Measurements from ENCODE around the gene MAML3.

The MAML3 gene

DNA sequence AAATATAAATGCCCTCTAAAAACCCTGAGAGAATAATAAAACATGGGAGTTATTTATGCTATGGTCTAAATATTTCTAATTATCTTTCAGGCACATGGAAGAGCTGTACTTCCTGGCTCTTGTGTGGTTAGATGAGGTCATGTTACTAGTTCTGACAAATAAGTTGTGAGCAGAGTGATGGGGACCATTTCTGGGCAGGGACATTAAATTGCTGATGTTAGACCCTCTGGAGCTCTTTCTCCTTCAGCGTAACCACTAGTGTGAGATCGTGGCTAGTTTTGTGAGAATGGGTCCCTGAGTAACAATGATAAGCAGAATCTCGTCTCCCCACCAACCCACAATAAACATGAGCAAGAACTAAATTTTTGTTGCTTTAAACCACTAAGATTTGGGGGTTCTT is 108.0 kb downstream of the MAML3 start:
- TF ChIP-seq YY1 (IDR thresholded peaks at IDR 0.05; ENCODE audit: low read depth) (no peak), EGR1 (IDR thresholded peaks at IDR 0.05) (no peak), EP300 (IDR thresholded peaks at IDR 0.05; ENCODE audit: borderline replicate concordance) (no peak), RAD21 (IDR thresholded peaks at IDR 0.05; ENCODE audit: low read depth) (no peak), FOXM1 (IDR thresholded peaks at IDR 0.05; ENCODE audit: borderline replicate concordance, low read depth) (no peak), NFIC (IDR thresholded peaks at IDR 0.05) (no peak), ZBTB7A (IDR thresholded peaks at IDR 0.05; ENCODE audit: low read depth) (no peak), TEAD4 (IDR thresholded peaks at IDR 0.05) (no peak)
- TF ChIP-seq, protein P1, sequence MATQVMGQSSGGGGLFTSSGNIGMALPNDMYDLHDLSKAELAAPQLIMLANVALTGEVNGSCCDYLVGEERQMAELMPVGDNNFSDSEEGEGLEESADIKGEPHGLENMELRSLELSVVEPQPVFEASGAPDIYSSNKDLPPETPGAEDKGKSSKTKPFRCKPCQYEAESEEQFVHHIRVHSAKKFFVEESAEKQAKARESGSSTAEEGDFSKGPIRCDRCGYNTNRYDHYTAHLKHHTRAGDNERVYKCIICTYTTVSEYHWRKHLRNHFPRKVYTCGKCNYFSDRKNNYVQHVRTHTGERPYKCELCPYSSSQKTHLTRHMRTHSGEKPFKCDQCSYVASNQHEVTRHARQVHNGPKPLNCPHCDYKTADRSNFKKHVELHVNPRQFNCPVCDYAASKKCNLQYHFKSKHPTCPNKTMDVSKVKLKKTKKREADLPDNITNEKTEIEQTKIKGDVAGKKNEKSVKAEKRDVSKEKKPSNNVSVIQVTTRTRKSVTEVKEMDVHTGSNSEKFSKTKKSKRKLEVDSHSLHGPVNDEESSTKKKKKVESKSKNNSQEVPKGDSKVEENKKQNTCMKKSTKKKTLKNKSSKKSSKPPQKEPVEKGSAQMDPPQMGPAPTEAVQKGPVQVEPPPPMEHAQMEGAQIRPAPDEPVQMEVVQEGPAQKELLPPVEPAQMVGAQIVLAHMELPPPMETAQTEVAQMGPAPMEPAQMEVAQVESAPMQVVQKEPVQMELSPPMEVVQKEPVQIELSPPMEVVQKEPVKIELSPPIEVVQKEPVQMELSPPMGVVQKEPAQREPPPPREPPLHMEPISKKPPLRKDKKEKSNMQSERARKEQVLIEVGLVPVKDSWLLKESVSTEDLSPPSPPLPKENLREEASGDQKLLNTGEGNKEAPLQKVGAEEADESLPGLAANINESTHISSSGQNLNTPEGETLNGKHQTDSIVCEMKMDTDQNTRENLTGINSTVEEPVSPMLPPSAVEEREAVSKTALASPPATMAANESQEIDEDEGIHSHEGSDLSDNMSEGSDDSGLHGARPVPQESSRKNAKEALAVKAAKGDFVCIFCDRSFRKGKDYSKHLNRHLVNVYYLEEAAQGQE (IDR thresholded peaks at IDR 0.05; ENCODE audit: low read depth), result no peak
- TF ChIP-seq, protein P2, sequence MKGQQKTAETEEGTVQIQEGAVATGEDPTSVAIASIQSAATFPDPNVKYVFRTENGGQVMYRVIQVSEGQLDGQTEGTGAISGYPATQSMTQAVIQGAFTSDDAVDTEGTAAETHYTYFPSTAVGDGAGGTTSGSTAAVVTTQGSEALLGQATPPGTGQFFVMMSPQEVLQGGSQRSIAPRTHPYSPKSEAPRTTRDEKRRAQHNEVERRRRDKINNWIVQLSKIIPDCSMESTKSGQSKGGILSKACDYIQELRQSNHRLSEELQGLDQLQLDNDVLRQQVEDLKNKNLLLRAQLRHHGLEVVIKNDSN (IDR thresholded peaks at IDR 0.05), result no peak

DNA sequence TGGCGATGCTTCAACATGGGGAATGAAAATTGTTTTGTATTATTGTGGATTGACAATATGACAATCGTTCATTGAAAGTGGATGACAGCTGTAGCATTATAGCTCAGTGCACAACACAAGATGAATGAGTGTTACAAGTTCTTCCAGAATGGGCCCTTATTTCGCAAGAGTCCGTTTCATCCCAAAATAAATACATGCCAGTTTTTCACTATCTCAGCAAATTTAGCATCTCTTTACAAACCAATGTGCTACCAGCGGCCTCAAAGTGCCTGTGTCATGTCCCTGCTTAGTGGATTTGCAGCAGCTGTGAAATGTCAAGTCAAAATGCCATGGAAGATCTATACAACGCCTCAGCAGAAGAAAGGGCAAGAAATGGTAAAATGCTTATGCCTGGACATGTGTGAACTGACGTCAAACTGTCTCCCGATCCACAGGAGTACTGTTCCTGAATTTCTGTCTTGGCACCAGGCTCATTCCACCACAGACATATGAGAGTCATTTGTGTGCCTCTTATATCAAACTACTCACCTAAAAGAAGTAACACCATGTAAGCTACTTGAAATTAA is 109.6 kb downstream of the MAML3 start:
- TF ChIP-seq CEBPB (IDR thresholded peaks at IDR 0.05) (peak; percentile 13; the same call in 1 of the 2 replicates), TAF1 (IDR thresholded peaks at IDR 0.05; ENCODE audit: low read depth) (no peak)

DNA sequence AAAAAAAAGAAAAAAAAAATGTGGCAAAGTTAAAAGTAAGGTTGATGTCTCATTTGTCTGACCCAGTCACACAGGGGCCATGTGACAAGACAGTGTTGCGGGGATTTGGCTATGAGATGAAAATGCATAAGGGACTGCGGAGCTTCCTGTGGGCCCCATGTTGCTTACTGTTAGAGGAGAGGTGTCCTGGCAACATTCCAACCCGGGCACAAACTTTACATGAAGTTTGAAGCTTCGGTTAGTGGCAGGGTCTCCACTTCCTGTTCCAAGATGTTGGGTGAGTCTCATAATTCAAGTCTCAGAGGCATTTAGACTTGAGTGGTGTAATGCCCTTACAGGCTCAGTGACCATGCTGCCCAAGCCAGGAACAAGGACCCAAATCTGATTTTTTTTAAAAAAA is 111.3 kb downstream of the MAML3 start:
- TF ChIP-seq NFIC (IDR thresholded peaks at IDR 0.05), result no peak
- TF ChIP-seq EGR1 (IDR thresholded peaks at IDR 0.05), result no peak
- no peak for TF ChIP-seq TEAD4 (IDR thresholded peaks at IDR 0.05)
- TF ChIP-seq RAD21 (IDR thresholded peaks at IDR 0.05; ENCODE audit: low read depth), result no peak
- no peak for TF ChIP-seq ZBTB7A (IDR thresholded peaks at IDR 0.05; ENCODE audit: low read depth)
- TF ChIP-seq, protein P2 (IDR thresholded peaks at IDR 0.05), result no peak
- no peak for TF ChIP-seq CEBPB (IDR thresholded peaks at IDR 0.05)
- TF ChIP-seq, protein P3, sequence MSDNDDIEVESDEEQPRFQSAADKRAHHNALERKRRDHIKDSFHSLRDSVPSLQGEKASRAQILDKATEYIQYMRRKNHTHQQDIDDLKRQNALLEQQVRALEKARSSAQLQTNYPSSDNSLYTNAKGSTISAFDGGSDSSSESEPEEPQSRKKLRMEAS (IDR thresholded peaks at IDR 0.05), result no peak
- TF ChIP-seq TCF12 (IDR thresholded peaks at IDR 0.05; ENCODE audit: low read depth), result no peak
- no peak for TF ChIP-seq EP300 (IDR thresholded peaks at IDR 0.05; ENCODE audit: borderline replicate concordance)
- TF ChIP-seq, protein P1 (IDR thresholded peaks at IDR 0.05; ENCODE audit: low read depth), result no peak
- TF ChIP-seq FOXM1 (IDR thresholded peaks at IDR 0.05; ENCODE audit: borderline replicate concordance, low read depth), result no peak
- no peak for TF ChIP-seq CREB1 (IDR thresholded peaks at IDR 0.05; ENCODE audit: low read depth)
- no peak for TF ChIP-seq YY1 (IDR thresholded peaks at IDR 0.05; ENCODE audit: low read depth)
- no peak for TF ChIP-seq TAF1 (IDR thresholded peaks at IDR 0.05; ENCODE audit: low read depth)

DNA sequence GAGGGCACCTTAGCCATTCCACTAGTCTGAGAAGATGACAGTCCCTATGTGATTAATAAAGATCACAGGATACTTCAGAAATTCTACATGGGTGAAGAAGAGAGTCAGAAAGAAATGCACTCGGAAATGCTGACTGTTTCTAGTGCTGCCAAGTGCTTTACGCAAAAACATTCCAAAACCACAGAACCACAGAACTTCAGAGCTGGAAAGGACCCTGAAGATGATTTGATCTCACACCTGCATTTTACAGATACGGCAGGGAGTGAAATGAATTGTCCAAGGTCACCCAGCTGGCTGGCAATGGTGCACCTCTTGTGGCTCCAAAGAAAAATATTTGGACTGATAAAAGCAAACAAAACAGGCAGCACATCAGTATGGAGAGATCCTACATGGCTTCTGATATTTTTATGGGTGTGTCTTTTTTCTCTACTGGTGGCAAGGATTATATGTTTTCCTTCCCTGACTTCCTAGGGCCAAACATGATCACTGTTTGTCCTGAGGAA is 115.9 kb downstream of the MAML3 start:
- no peak for TF ChIP-seq TCF12 (IDR thresholded peaks at IDR 0.05; ENCODE audit: low read depth)
- TF ChIP-seq, protein P2 (IDR thresholded peaks at IDR 0.05), result no peak
- TF ChIP-seq, protein P1 (IDR thresholded peaks at IDR 0.05; ENCODE audit: low read depth), result no peak
- no peak for TF ChIP-seq NFIC (IDR thresholded peaks at IDR 0.05)
- TF ChIP-seq EP300 (IDR thresholded peaks at IDR 0.05; ENCODE audit: borderline replicate concordance), result no peak
- TF ChIP-seq TEAD4 (IDR thresholded peaks at IDR 0.05), result no peak
- no peak for TF ChIP-seq TAF1 (IDR thresholded peaks at IDR 0.05; ENCODE audit: low read depth)
- no peak for TF ChIP-seq CREB1 (IDR thresholded peaks at IDR 0.05; ENCODE audit: low read depth)
- no peak for TF ChIP-seq EGR1 (IDR thresholded peaks at IDR 0.05)
- no peak for TF ChIP-seq ZBTB7A (IDR thresholded peaks at IDR 0.05; ENCODE audit: low read depth)
- no peak for TF ChIP-seq CEBPB (IDR thresholded peaks at IDR 0.05)
- TF ChIP-seq RAD21 (IDR thresholded peaks at IDR 0.05; ENCODE audit: low read depth), result no peak
- TF ChIP-seq YY1 (IDR thresholded peaks at IDR 0.05; ENCODE audit: low read depth), result no peak
- TF ChIP-seq, protein P3 (IDR thresholded peaks at IDR 0.05), result no peak
- no peak for TF ChIP-seq FOXM1 (IDR thresholded peaks at IDR 0.05; ENCODE audit: borderline replicate concordance, low read depth)

Measured in Ishikawa (cell line).